ENCODE results near the gene CDS2.

DNA sequence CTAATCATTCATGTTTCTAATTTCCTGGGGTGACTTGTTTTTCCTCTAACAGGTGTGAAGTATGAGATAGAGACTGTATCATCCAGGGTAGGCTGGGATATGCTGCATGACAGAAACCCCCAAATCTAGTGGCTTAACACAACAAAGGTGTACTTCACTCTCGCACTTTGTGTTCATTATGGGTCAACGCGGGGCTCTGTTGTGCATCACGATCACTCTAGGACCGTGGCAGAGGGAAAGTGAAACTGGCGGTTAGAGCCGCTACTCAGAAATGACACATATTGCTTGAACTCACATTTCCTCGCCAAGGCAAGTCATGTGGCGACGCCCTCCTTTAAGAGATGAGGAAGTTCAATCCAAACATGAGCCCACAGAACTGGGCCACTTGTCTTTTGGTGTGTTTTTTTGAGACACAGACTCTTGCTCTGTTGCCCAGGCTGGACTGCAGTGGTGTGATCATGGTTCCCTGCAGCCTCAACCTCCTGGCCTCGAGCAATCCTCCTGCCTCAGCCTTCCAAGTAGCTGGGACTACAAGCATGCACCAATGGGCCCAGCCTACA is 48.3 kb upstream of the CDS2 start:
- TF ChIP-seq TAF1 (CRISPR knock-in tag; IDR thresholded peaks at IDR 0.05), result no peak
- TF ChIP-seq, protein P1, sequence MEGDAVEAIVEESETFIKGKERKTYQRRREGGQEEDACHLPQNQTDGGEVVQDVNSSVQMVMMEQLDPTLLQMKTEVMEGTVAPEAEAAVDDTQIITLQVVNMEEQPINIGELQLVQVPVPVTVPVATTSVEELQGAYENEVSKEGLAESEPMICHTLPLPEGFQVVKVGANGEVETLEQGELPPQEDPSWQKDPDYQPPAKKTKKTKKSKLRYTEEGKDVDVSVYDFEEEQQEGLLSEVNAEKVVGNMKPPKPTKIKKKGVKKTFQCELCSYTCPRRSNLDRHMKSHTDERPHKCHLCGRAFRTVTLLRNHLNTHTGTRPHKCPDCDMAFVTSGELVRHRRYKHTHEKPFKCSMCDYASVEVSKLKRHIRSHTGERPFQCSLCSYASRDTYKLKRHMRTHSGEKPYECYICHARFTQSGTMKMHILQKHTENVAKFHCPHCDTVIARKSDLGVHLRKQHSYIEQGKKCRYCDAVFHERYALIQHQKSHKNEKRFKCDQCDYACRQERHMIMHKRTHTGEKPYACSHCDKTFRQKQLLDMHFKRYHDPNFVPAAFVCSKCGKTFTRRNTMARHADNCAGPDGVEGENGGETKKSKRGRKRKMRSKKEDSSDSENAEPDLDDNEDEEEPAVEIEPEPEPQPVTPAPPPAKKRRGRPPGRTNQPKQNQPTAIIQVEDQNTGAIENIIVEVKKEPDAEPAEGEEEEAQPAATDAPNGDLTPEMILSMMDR (CRISPR knock-in tag; IDR thresholded peaks at IDR 0.05), result no peak
- TF ChIP-seq ZNF501 (CRISPR knock-in tag; IDR thresholded peaks at IDR 0.05), result peak; percentile 67
- TF ChIP-seq KDM5A (IDR thresholded peaks at IDR 0.05; ENCODE audit: borderline replicate concordance, low read length), result no peak
- no peak for TF ChIP-seq HDAC2 (CRISPR knock-in tag; IDR thresholded peaks at IDR 0.05)
- TF ChIP-seq ZNF776 (CRISPR knock-in tag; IDR thresholded peaks at IDR 0.05), result no peak
- TF ChIP-seq PTBP1 (IDR thresholded peaks at IDR 0.05; ENCODE audit: low read depth, low read length, poor library complexity, severe bottlenecking), result no peak
- TF ChIP-seq, protein P2, sequence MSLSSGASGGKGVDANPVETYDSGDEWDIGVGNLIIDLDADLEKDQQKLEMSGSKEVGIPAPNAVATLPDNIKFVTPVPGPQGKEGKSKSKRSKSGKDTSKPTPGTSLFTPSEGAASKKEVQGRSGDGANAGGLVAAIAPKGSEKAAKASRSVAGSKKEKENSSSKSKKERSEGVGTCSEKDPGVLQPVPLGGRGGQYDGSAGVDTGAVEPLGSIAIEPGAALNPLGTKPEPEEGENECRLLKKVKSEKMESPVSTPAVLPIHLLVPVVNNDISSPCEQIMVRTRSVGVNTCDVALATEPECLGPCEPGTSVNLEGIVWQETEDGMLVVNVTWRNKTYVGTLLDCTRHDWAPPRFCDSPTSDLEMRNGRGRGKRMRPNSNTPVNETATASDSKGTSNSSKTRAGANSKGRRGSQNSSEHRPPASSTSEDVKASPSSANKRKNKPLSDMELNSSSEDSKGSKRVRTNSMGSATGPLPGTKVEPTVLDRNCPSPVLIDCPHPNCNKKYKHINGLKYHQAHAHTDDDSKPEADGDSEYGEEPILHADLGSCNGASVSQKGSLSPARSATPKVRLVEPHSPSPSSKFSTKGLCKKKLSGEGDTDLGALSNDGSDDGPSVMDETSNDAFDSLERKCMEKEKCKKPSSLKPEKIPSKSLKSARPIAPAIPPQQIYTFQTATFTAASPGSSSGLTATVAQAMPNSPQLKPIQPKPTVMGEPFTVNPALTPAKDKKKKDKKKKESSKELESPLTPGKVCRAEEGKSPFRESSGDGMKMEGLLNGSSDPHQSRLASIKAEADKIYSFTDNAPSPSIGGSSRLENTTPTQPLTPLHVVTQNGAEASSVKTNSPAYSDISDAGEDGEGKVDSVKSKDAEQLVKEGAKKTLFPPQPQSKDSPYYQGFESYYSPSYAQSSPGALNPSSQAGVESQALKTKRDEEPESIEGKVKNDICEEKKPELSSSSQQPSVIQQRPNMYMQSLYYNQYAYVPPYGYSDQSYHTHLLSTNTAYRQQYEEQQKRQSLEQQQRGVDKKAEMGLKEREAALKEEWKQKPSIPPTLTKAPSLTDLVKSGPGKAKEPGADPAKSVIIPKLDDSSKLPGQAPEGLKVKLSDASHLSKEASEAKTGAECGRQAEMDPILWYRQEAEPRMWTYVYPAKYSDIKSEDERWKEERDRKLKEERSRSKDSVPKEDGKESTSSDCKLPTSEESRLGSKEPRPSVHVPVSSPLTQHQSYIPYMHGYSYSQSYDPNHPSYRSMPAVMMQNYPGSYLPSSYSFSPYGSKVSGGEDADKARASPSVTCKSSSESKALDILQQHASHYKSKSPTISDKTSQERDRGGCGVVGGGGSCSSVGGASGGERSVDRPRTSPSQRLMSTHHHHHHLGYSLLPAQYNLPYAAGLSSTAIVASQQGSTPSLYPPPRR (CRISPR knock-in tag; IDR thresholded peaks at IDR 0.05; ENCODE audit: borderline replicate concordance), result no peak
- no peak for TF ChIP-seq FOXJ3 (CRISPR knock-in tag; IDR thresholded peaks at IDR 0.05; ENCODE audit: borderline replicate concordance)
- TF ChIP-seq POLR2AphosphoS5 (IDR thresholded peaks at IDR 0.05; ENCODE audit: low read depth, low read length), result no peak
- TF ChIP-seq ELF3 (CRISPR knock-in tag; IDR thresholded peaks at IDR 0.05), result no peak
- no peak for TF ChIP-seq SETDB1 (CRISPR knock-in tag; IDR thresholded peaks at IDR 0.05; ENCODE audit: borderline replicate concordance)
- no peak for TF ChIP-seq CAMTA2 (CRISPR knock-in tag; IDR thresholded peaks at IDR 0.05; ENCODE audit: borderline replicate concordance)

All from HepG2 (cell line).